ENCODE results near the gene EPHB2.

Gene EPHB2

DNA sequence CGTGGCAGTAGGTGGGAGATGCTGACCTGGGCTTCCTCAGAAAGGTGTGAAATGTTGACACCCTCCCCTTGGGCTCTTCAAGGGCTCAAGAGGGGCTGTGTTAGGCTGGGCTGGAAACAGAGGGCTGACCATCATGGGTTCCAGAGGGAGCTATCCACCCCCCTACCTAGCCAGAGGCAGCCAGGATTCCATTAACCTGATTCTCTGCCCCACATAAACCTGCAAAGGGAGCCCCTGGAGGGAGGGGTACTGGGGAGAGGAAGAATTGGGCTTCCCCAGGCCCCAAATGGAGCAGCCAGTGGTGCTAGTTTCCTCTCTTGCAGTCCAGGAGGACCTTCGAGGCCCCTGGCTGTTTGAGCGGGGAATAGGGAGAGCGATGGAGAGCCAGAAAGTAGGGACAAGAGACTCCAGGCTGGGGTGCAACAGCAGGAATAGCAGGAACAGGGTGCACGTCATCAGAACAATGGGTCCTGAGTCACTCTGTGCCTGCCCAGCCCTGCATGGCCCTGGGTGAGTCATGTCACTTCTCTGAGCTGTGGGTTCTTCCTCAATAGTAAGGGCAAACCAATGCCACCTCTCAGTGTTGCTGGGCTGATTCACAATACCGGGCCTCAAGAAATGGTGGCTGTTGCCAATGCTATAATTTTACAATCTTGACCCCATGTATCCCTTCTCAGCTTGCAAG lies 121.2 kb downstream of the EPHB2 start:
- ChIA-PET CTCF (interaction anchor here (0.6 kb wide), 1 partner anchor 97 kb away, joined by 3 read pairs; no protein-coding TSS in a partner anchor), POLR2A (no interaction called here)
- H3K9me3 ChIP-seq (ENCODE audit: control insufficient read depth, insufficient read depth, low read depth, low read length), result no peaks in the 10 kb centered on the region
- no peak overlapping the region for H3K4me3 ChIP-seq (ENCODE audit: low read depth, low read length)
- no peak overlapping the region for H3K27ac ChIP-seq (ENCODE audit: extremely low read depth, low read depth, low read length)
- H3K4me1 ChIP-seq (ENCODE audit: control insufficient read depth, insufficient read depth, low read length), result no peaks in the 10 kb centered on the region
- no peaks in the 10 kb centered on the region for H3K36me3 ChIP-seq (ENCODE audit: control insufficient read depth in 2 of 2, insufficient read depth in 1 of 2, low read length in 2 of 2)
- TF ChIP-seq HOXC10 (CRISPR knock-in tag; IDR thresholded peaks at IDR 0.05), result no peak
- no peak for TF ChIP-seq SALL2 (tag by site-specific recombination; IDR thresholded peaks at IDR 0.05; ENCODE audit: borderline replicate concordance)
- TF ChIP-seq ZSCAN16 (tag by site-specific recombination; IDR thresholded peaks at IDR 0.05), result no peak
- no peak for TF ChIP-seq ZFP69B (tag by site-specific recombination; IDR thresholded peaks at IDR 0.05)
- TF ChIP-seq HOXA7 (CRISPR knock-in tag; IDR thresholded peaks at IDR 0.05; ENCODE audit: borderline replicate concordance), result no peak
- no peak for TF ChIP-seq SP3 (tag by site-specific recombination; IDR thresholded peaks at IDR 0.05)
- TF ChIP-seq ZNF660 (tag by site-specific recombination; IDR thresholded peaks at IDR 0.05), result 0 out of 2 replicates have a peak, but pooled peaks have one; percentile 22
- no peak for TF ChIP-seq ZNF23 (tag by site-specific recombination; IDR thresholded peaks at IDR 0.05; ENCODE audit: borderline replicate concordance)
- TF ChIP-seq ZNF623 (tag by site-specific recombination; IDR thresholded peaks at IDR 0.05), result no peak
- TF ChIP-seq ZNF239 (tag by site-specific recombination; IDR thresholded peaks at IDR 0.05), result no peak
- no peak for TF ChIP-seq ZNF670 (tag by site-specific recombination; IDR thresholded peaks at IDR 0.05; ENCODE audit: low read depth)
- TF ChIP-seq ZNF24 (tag by site-specific recombination; IDR thresholded peaks at IDR 0.05), result no peak
- no peak for TF ChIP-seq ZNF433 (tag by site-specific recombination; IDR thresholded peaks at IDR 0.05; ENCODE audit: low read depth)
- TF ChIP-seq ZNF311 (tag by site-specific recombination; IDR thresholded peaks at IDR 0.05; ENCODE audit: borderline replicate concordance), result no peak
- TF ChIP-seq ZNF132 (tag by site-specific recombination; IDR thresholded peaks at IDR 0.05; ENCODE audit: borderline replicate concordance), result no peak
- TF ChIP-seq ZFP3 (tag by site-specific recombination; IDR thresholded peaks at IDR 0.05; ENCODE audit: low read depth), result no peak
- TF ChIP-seq, protein P1, sequence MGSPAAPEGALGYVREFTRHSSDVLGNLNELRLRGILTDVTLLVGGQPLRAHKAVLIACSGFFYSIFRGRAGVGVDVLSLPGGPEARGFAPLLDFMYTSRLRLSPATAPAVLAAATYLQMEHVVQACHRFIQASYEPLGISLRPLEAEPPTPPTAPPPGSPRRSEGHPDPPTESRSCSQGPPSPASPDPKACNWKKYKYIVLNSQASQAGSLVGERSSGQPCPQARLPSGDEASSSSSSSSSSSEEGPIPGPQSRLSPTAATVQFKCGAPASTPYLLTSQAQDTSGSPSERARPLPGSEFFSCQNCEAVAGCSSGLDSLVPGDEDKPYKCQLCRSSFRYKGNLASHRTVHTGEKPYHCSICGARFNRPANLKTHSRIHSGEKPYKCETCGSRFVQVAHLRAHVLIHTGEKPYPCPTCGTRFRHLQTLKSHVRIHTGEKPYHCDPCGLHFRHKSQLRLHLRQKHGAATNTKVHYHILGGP (tag by site-specific recombination; IDR thresholded peaks at IDR 0.05), result no peak
- TF ChIP-seq HOXD13 (CRISPR knock-in tag; IDR thresholded peaks at IDR 0.05; ENCODE audit: borderline replicate concordance), result no peak
- TF ChIP-seq ZNF37A (tag by site-specific recombination; IDR thresholded peaks at IDR 0.05), result no peak
- no peak for TF ChIP-seq KLF16 (tag by site-specific recombination; IDR thresholded peaks at IDR 0.05)
- no peak for TF ChIP-seq ZNF501 (tag by site-specific recombination; IDR thresholded peaks at IDR 0.05)
- TF ChIP-seq SP2 (tag by site-specific recombination; IDR thresholded peaks at IDR 0.05), result no peak
- no peak for TF ChIP-seq ZNF701 (tag by site-specific recombination; IDR thresholded peaks at IDR 0.05)
- TF ChIP-seq GLIS2 (tag by site-specific recombination; IDR thresholded peaks at IDR 0.05), result peak; percentile 34; the same call in 1 of the 2 replicates
- no peak for TF ChIP-seq ZNF335 (tag by site-specific recombination; conservative IDR thresholded peaks at IDR 0.05)
- TF ChIP-seq SP7 (tag by site-specific recombination; IDR thresholded peaks at IDR 0.05), result 0 out of 2 replicates have a peak, but pooled peaks have one; percentile 14
- no peak for TF ChIP-seq MZF1 (tag by site-specific recombination; IDR thresholded peaks at IDR 0.05; ENCODE audit: borderline replicate concordance)
- no peak for TF ChIP-seq ZNF837 (tag by site-specific recombination; IDR thresholded peaks at IDR 0.05)
- no peak for TF ChIP-seq ZNF549 (tag by site-specific recombination; IDR thresholded peaks at IDR 0.05)
- TF ChIP-seq ZNF146 (tag by site-specific recombination; IDR thresholded peaks at IDR 0.05), result no peak
- no peak for TF ChIP-seq ZBTB26 (tag by site-specific recombination; optimal IDR thresholded peaks at IDR 0.05)
- no peak for TF ChIP-seq ZNF114 (tag by site-specific recombination; IDR thresholded peaks at IDR 0.05)
- TF ChIP-seq ZNF449 (tag by site-specific recombination; IDR thresholded peaks at IDR 0.05), result 0 out of 2 replicates have a peak, but pooled peaks have one; percentile 16
- TF ChIP-seq SCRT2 (tag by site-specific recombination; IDR thresholded peaks at IDR 0.05), result no peak
- no peak for TF ChIP-seq ZNF416 (tag by site-specific recombination; IDR thresholded peaks at IDR 0.05)
- no peak for TF ChIP-seq BCL11A (tag by site-specific recombination; IDR thresholded peaks at IDR 0.05; ENCODE audit: low read depth)

All from HEK293 (cell line).